ENCODE data around the gene DNASE1L2.
A peak's percentile ranks its signal among the peaks of the same experiment; 100 is the strongest.
"Not testable (repeated sequence)": the region's sequence is repeated elsewhere in the genome, so short reads cannot be mapped to it uniquely, and the experiment has no call there.

DNASE1L2 gene

DNA sequence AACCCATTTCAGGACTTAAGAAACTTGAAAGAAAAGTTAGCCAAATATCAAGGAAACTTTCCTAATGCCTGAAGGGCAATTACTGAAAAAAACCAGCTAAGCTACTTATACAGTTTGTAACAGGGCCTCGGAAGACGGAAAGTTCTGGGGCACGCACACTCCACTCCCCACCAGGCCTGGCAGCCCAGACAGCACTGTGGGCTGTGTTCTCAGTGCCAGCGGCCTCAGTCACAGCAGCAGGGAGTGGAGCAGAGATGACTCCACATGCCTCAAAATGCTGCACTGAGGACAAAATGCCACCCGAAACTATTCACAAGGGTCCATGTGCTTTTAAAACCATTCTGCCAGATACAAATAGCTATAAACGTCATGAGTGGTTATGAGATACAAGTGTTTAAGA is 21.5 kb downstream of the DNASE1L2 start:
- no peak overlapping the region for H2BK15ac ChIP-seq (ENCODE audit: low read depth, poor library complexity, severe bottlenecking)
- no peak overlapping the region for H3K9ac ChIP-seq (ENCODE audit: low read length)
- H3K79me1 ChIP-seq (replicated peaks; ENCODE audit: low read length, poor library complexity, severe bottlenecking) = peaks cover 19% of the 10 kb centered on the region
- H3K27ac ChIP-seq (ENCODE audit: low read length, poor library complexity, severe bottlenecking) = no peak overlapping the region
- H4K91ac ChIP-seq (ENCODE audit: low read length) = no peak overlapping the region
- H2BK12ac ChIP-seq (ENCODE audit: low read length in 2 of 2) = no peak overlapping the region
- H3K18ac ChIP-seq (ENCODE audit: low read depth in 1 of 2, low read length in 2 of 2) = no peak overlapping the region
- H2AFZ ChIP-seq (ENCODE audit: low read depth, low read length) = no peak overlapping the region
- H3K14ac ChIP-seq (ENCODE audit: low read length in 2 of 2) = no peak overlapping the region
- no peak overlapping the region for H4K8ac ChIP-seq (ENCODE audit: low read length)
- H3K4ac ChIP-seq (ENCODE audit: low read depth in 1 of 2, low read length in 2 of 2) = no peak overlapping the region
- H3K4me1 ChIP-seq (ENCODE audit: control insufficient read depth, insufficient read depth, low read depth, low read length) = peaks cover 2% of the 10 kb centered on the region
- H3K23ac ChIP-seq (ENCODE audit: low read length in 2 of 2) = no peak overlapping the region
- peaks cover 73 to 96% of the 10 kb centered on the region in 2 experiments for H3K36me3 ChIP-seq (ENCODE audit: control insufficient read depth in 1 of 2, insufficient read depth in 2 of 2, low read depth in 1 of 2, low read length in 2 of 2)
- no peak overlapping the region for H3K4me3 ChIP-seq (ENCODE audit: insufficient read depth in 1 of 2, low read depth in 1 of 2, low read length in 2 of 2)
- WGBS = 93% methylated on average over 5 of the region's 6 CpGs
- no peak overlapping the region for H3K4me2 ChIP-seq (ENCODE audit: low read length, poor library complexity, severe bottlenecking)
- no peak overlapping the region for H2AK5ac ChIP-seq (ENCODE audit: low read length, severe bottlenecking)
- no peaks in the 10 kb centered on the region for H3K27me3 ChIP-seq (ENCODE audit: control insufficient read depth in 1 of 2, insufficient read depth in 1 of 2, low read length in 2 of 2)
- H2BK5ac ChIP-seq (ENCODE audit: low read depth, low read length, poor library complexity, severe bottlenecking) = no peak overlapping the region
- no peak overlapping the region for H2BK120ac ChIP-seq (ENCODE audit: low read depth, low read length)
- no peak for DNase-seq
- no peaks in the 10 kb centered on the region for H3K9me3 ChIP-seq (ENCODE audit: control insufficient read depth, low read length)

DNA sequence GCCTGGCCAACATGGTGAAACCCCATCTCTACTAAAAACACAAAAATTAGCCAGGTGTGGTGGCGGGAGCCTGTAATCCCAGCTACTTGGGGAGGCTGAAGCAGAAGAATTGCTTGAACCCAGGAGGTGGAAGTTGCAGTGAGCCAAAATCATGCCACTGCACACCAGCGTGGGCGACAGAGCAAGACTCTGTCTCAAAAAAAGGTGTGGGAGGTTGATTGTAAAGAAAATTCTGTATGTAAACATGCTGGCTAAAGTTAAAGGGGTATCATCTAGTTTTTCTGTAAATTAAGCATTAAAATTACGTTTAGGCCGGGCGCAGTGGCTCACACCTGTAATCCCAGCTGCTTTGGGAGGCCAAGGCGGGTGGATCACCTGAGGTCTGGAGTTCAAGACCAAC is 22.3 kb downstream of the DNASE1L2 start:
- not testable (repeated sequence) for H3K4me1 ChIP-seq (ENCODE audit: control insufficient read depth, insufficient read depth, low read depth, low read length); H3K9ac ChIP-seq (ENCODE audit: low read length); H2AK5ac ChIP-seq (ENCODE audit: low read length, severe bottlenecking); H3K4me2 ChIP-seq (ENCODE audit: low read length, poor library complexity, severe bottlenecking); H2AFZ ChIP-seq (ENCODE audit: low read depth, low read length); H2BK12ac ChIP-seq (ENCODE audit: low read length in 2 of 2); H3K4me3 ChIP-seq (ENCODE audit: insufficient read depth in 1 of 2, low read depth in 1 of 2, low read length in 2 of 2); H3K18ac ChIP-seq (ENCODE audit: low read depth in 1 of 2, low read length in 2 of 2); H2BK5ac ChIP-seq (ENCODE audit: low read depth, low read length, poor library complexity, severe bottlenecking); H4K91ac ChIP-seq (ENCODE audit: low read length); H3K9me3 ChIP-seq (ENCODE audit: control insufficient read depth, low read length); H2BK120ac ChIP-seq (ENCODE audit: low read depth, low read length); H3K27ac ChIP-seq (ENCODE audit: low read length, poor library complexity, severe bottlenecking); H3K27me3 ChIP-seq (ENCODE audit: control insufficient read depth in 1 of 2, insufficient read depth in 1 of 2, low read length in 2 of 2); H2BK15ac ChIP-seq (ENCODE audit: low read depth, poor library complexity, severe bottlenecking); H4K8ac ChIP-seq (ENCODE audit: low read length); H3K4ac ChIP-seq (ENCODE audit: low read depth in 1 of 2, low read length in 2 of 2); DNase-seq; H3K14ac ChIP-seq (ENCODE audit: low read length in 2 of 2); H3K23ac ChIP-seq (ENCODE audit: low read length in 2 of 2)
- H3K36me3 ChIP-seq (ENCODE audit: control insufficient read depth in 1 of 2, insufficient read depth in 2 of 2, low read depth in 1 of 2, low read length in 2 of 2) = peaks cover 72 to 96% of the 10 kb centered on the region in 2 experiments
- 98% methylated on average over 7 of the region's 7 CpGs for WGBS
- H3K79me1 ChIP-seq (replicated peaks; ENCODE audit: low read length, poor library complexity, severe bottlenecking) = peaks cover 19% of the 10 kb centered on the region

DNA sequence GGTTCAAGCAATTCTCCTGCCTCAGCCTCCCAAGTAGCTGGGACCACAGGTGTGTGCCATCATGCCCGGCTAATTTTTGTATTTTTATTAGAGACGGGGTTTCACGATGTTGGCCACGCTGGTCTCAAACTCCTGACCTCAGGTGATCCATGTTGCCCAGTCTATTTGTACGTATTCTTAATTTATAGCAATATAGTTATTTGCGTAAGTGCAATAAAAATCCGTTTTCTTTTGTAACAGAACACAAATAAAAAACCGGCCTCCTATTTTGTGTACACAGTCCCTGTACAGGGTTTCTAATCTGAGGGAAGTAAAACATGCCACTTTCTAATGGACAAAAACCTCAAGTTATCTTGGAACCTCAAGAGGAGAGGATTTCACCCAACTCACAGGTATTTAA is 24.0 kb downstream of the DNASE1L2 start:
- no peaks in the 10 kb centered on the region for H3K9me3 ChIP-seq (ENCODE audit: control insufficient read depth, low read length)
- H3K14ac ChIP-seq (ENCODE audit: low read length in 2 of 2) = no peak overlapping the region
- no peak overlapping the region for H2BK15ac ChIP-seq (ENCODE audit: low read depth, poor library complexity, severe bottlenecking)
- no peak for DNase-seq
- WGBS = 97% methylated on average over 5 of the region's 8 CpGs
- peaks cover 1% of the 10 kb centered on the region for H3K4me1 ChIP-seq (ENCODE audit: control insufficient read depth, insufficient read depth, low read depth, low read length)
- H3K4ac ChIP-seq (ENCODE audit: low read depth in 1 of 2, low read length in 2 of 2) = no peak overlapping the region
- no peak overlapping the region for H4K91ac ChIP-seq (ENCODE audit: low read length)
- H4K8ac ChIP-seq (ENCODE audit: low read length) = no peak overlapping the region
- H3K27ac ChIP-seq (ENCODE audit: low read length, poor library complexity, severe bottlenecking) = no peak overlapping the region
- H3K79me1 ChIP-seq (replicated peaks; ENCODE audit: low read length, poor library complexity, severe bottlenecking) = peaks cover 15% of the 10 kb centered on the region
- H2BK5ac ChIP-seq (ENCODE audit: low read depth, low read length, poor library complexity, severe bottlenecking) = no peak overlapping the region
- H2BK12ac ChIP-seq (ENCODE audit: low read length in 2 of 2) = no peak overlapping the region
- H3K18ac ChIP-seq (ENCODE audit: low read depth in 1 of 2, low read length in 2 of 2) = no peak overlapping the region
- no peak overlapping the region for H3K4me2 ChIP-seq (ENCODE audit: low read length, poor library complexity, severe bottlenecking)
- H2BK120ac ChIP-seq (ENCODE audit: low read depth, low read length) = no peak overlapping the region
- H2AFZ ChIP-seq (ENCODE audit: low read depth, low read length) = no peak overlapping the region
- no peak overlapping the region for H3K4me3 ChIP-seq (ENCODE audit: insufficient read depth in 1 of 2, low read depth in 1 of 2, low read length in 2 of 2)
- no peaks in the 10 kb centered on the region for H3K27me3 ChIP-seq (ENCODE audit: control insufficient read depth in 1 of 2, insufficient read depth in 1 of 2, low read length in 2 of 2)
- H3K23ac ChIP-seq (ENCODE audit: low read length in 2 of 2) = no peak overlapping the region
- H3K36me3 ChIP-seq (ENCODE audit: control insufficient read depth in 1 of 2, insufficient read depth in 2 of 2, low read depth in 1 of 2, low read length in 2 of 2) = peaks cover 63 to 92% of the 10 kb centered on the region in 2 experiments
- H2AK5ac ChIP-seq (ENCODE audit: low read length, severe bottlenecking) = no peak overlapping the region
- no peak overlapping the region for H3K9ac ChIP-seq (ENCODE audit: low read length)

DNA sequence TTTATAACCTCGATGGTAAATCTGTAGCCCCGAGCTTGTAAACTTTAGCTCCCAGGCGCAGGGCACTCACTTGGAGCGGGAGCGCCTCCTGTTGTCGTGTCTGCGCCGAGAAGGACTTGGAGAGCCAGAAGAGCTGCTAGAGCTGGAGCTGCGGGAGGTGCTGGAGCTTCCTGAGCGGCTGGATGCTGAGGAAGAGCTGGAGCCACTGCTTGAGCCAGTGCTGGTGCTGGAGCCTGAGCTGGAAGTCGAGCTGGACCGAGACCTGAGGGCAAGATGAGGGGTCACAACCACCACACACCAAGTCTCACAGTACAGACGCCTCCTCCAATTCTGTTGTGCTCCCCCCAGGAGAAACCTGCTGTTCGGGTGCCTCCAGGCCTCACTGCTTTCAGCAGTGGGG is 26.8 kb downstream of the DNASE1L2 start:
- H3K27ac ChIP-seq (ENCODE audit: low read length, poor library complexity, severe bottlenecking); H2BK120ac ChIP-seq (ENCODE audit: low read depth, low read length); H3K4me2 ChIP-seq (ENCODE audit: low read length, poor library complexity, severe bottlenecking); H2BK15ac ChIP-seq (ENCODE audit: low read depth, poor library complexity, severe bottlenecking); H3K14ac ChIP-seq (ENCODE audit: low read length in 2 of 2); H3K18ac ChIP-seq (ENCODE audit: low read depth in 1 of 2, low read length in 2 of 2); H2BK5ac ChIP-seq (ENCODE audit: low read depth, low read length, poor library complexity, severe bottlenecking); H2AK5ac ChIP-seq (ENCODE audit: low read length, severe bottlenecking); H3K27me3 ChIP-seq (ENCODE audit: control insufficient read depth in 1 of 2, insufficient read depth in 1 of 2, low read length in 2 of 2); H3K4me3 ChIP-seq (ENCODE audit: insufficient read depth in 1 of 2, low read depth in 1 of 2, low read length in 2 of 2); DNase-seq; H3K9me3 ChIP-seq (ENCODE audit: control insufficient read depth, low read length); H2BK12ac ChIP-seq (ENCODE audit: low read length in 2 of 2); H3K9ac ChIP-seq (ENCODE audit: low read length); H3K79me1 ChIP-seq (replicated peaks; ENCODE audit: low read length, poor library complexity, severe bottlenecking); H2AFZ ChIP-seq (ENCODE audit: low read depth, low read length); H3K4me1 ChIP-seq (ENCODE audit: control insufficient read depth, insufficient read depth, low read depth, low read length); H3K23ac ChIP-seq (ENCODE audit: low read length in 2 of 2); H4K91ac ChIP-seq (ENCODE audit: low read length); H3K4ac ChIP-seq (ENCODE audit: low read depth in 1 of 2, low read length in 2 of 2): not testable (repeated sequence)
- Histone ChIP-seq H3K36me3 (ENCODE audit: control insufficient read depth in 1 of 2, insufficient read depth in 2 of 2, low read depth in 1 of 2, low read length in 2 of 2) (peaks cover 38 to 65% of the 10 kb centered on the region in 2 experiments), H4K8ac (ENCODE audit: low read length) (peak overlapping the region; percentile 49)
- 98% methylated on average over 12 of the region's 14 CpGs for WGBS
